NK-92 (cell line): ENCODE results near the gene CASKIN1.

Source experiments
- DNase-seq: peaks from one replicate; lab custom pipeline; 2025; ENCODE audit not compliant: unreplicated experiment; lab: John Stamatoyannopoulos, UW

The CASKIN1 gene

DNA sequence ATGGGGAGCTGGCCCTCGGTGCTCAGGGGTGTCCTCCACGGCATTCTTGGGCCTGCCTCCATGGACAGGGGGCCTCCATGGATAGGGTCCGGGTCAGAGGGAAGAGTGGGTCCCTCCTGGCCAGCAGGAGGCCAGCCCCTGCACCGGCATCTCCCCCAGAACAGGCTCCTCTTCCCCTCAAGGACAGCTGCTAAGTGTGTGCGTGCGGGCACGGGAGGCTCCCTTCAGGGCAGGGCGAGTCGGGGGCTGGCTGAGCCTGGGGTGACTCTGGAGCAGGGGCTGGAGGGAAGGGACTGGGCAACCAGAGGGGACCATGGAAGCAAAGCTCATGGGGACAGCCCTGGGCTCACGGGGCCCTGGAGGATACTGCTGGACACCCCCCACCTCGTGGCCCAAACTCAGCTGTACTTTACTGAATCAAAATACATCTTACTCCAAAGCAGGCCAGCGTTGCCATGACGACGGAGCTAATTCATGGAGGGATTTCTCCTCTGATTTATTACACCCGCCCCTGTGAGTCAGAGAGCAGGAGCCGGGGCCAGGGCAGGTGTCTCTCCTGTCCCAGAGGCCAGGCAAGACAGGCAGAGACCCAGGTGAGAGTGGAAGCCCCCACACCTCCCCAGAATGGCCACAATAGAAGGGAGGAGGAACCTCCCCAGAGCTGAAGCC, 2.1 kb downstream of the CASKIN1 start:
- DNase-seq, result no peak

DNA sequence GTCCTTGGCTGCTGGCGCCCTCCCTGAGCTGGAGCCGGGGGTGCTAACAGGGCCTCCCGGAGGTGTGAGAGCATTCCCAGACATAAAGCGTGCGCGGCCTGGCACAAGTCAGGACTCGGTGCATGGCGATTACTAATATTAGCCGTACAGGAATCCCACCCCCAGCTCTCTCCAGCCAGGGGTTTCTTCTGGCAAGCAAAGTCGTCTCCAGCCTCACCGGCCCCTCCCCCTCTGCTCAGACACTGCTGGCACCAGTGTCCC, 5.0 kb downstream of the CASKIN1 start:
- no peak for DNase-seq

GRCh38 chr16:2190659-2191445, 5.6 kb downstream of the CASKIN1 start:
- no peak for DNase-seq

DNA sequence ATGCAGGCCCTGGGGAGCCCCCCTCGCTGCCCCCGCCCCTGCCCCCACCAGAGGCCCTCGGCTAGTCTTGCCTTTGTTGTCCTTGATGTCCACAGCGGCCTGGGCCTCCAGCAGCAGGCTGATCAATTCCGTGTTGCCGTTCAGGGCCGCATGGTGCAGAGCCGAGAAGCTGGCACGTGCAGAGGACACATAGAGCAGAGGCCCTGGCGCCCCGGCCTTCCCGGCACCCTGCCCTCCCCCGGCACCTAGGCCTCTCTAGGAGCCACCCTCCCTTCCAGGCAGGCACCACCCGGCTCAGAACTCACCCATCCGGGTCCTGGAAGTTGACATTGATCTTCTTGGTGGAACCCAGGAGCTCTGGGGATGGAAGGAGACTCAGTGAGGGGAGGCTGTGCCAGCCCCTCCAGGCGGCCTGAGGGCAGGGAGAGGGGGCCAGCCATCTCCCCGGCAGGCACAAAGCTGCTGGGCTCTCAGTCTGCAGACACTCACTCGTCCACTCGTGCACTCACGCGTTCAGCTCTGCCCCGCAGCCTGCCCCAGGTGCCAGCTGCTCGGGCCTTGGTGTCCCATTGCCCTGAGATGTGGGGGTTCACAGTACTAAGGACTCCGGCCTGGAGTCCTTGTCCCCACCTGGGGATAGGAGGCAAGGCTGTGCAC, 6.3 kb downstream of the CASKIN1 start:
- DNase-seq, result no peak

DNA sequence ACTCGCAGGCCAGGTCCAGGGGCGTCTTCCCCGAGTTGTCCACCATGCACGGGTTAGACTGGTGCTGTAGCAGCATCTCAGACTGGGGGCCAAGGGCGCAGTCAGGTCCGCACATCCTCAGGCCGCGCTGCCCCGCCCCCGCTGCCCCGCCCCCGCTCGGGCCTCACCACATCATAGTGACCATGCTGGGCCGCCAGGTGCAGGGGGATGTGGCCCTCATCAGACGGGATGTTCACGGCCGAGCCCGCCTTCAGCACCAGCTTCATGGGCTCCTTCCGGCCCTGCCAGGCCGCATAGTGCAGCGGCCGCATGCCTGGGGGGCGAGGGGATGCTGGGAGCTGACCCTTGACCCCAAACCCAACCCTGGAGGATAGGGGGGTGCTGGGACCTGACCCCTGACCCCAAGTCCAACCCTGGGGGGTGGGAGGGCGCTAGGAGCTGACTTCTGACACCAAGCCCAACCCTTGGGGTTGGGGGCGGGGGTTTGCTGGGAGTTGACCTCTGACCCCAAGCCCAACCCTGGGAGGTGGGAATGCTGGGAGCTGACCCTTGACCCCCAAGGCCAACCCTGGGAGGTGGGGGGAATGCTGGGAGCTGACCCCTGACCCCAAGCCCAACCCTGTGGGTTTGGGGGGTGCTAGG, 7.0 kb downstream of the CASKIN1 start:
- no peak for DNase-seq

- DNase-seq, result no peak
Observed at GRCh38 chr16:2188395-2188794, 8.0 kb downstream of the CASKIN1 start.

- no peak for DNase-seq
Observed at GRCh38 chr16:2187212-2187611, 9.2 kb downstream of the CASKIN1 start.

DNA sequence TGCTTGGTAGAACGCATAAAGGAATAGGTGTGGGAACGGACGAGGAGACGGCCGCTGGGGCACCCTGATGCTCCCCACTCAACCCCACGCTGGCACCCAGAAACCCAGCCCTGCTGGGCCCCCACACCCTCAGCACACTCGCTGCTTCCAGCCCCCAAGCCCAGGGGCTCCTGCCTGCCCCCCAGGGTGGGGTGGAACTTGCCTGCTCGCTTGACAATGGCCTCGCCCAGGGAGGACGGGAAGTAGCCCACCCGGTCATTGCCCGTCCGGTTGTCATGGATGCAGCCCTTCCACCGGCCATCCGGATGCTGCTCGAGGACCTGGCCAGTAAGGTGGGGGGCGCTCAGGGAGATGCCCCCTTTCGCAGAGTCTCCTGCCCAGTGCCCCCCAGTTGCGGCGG, 9.9 kb downstream of the CASKIN1 start:
- DNase-seq, result no peak

- no peak for DNase-seq
Observed at GRCh38 chr16:2186064-2186463, 10.3 kb downstream of the CASKIN1 start.

GRCh38 chr16:2184962-2185361, 11.4 kb downstream of the CASKIN1 start:
- DNase-seq, result no peak

DNA sequence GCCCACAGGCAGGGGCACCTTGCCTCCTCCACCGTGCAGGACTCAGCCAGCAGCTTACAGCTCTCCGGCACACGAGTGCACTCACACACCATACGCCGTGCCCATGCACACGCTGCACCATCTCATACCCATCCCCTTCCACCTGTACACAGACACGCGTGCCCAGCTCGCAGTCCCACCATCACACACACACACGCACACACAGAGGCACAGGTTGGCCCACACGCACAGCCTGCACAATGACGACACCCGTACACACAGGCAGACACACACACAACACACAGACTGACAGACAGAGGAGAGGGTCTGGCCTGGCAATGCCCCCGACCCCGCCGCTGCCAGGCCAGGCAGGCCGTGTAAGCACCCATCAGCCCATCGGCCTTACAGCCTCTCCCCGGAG, 12.1 kb downstream of the CASKIN1 start:
- no peak for DNase-seq

- DNase-seq, result no peak
Observed at GRCh38 chr16:2183671-2184070, 12.7 kb downstream of the CASKIN1 start.

- no peak for DNase-seq
Observed at GRCh38 chr16:2181952-2182351, 14.5 kb downstream of the CASKIN1 start.

GRCh38 chr16:2180962-2181923, 15.2 kb downstream of the CASKIN1 start:
- no peak for DNase-seq

- DNase-seq, result no peak
Observed at GRCh38 chr16:2180461-2180860, 15.9 kb downstream of the CASKIN1 start.

GRCh38 chr16:2179576-2179975, 16.8 kb downstream of the CASKIN1 start:
- DNase-seq, result no peak

DNA sequence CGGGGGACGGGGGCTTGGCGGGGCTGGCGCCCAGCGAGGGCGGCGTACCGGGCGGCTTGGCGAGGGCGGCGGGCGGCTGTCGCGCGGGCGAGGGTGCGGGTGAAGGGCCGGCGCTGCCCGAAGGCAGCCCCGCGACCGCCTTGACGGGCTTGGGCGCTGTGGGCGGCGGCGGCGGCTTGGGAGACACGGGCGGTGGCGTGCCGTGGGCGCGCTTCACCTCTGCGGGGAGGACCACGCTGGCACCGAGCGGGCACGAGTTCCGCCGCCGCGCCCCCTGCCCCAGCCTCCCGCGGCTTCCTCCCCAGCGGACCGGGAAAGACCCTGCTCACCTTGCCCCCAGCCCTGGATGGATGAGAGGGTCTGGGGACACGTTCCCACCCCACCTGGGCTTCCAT, 17.3 kb downstream of the CASKIN1 start:
- no peak for DNase-seq

DNA sequence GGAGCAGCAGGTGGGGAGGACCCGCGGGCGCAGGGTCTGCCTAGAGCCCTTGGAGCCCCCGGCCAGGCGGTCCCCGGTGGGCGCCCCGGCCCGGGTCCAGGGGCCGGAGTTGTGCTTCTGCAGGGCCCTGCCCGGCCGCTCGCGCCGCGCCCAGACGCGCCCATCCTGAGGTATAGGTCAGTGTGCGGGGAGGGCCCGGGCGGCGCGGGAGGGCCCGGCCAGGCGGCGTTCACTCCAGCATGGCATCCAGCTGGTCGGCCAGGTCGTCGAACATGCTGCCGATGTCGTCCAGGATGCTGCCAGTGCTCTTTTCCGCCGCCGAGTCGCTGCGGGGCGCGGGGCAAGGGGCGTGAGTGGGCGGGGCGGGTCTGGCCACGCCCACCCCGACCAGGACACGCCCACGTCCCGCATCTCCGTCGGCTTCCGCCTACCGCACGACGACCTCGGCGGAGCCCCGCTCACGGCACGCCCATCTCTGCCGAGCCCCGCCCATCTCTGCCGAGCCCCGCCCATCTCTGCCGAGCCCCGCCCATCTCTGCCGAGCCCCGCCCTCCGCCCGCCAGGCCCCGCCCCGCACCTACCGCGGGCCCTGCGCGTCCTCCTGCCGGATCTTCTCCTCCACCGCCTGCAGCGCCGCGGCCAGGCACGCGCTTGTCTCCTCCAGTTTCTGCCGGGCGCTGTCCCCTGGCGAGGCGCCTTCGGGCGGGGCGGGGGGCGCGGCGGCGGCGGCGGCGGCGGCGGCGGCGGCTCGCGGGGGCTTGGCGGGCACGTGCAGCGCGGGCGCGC, 17.9 kb downstream of the CASKIN1 start:
- no peak for DNase-seq

- DNase-seq, result no peak
Observed at GRCh38 chr16:2177561-2177960, 18.8 kb downstream of the CASKIN1 start.

DNA sequence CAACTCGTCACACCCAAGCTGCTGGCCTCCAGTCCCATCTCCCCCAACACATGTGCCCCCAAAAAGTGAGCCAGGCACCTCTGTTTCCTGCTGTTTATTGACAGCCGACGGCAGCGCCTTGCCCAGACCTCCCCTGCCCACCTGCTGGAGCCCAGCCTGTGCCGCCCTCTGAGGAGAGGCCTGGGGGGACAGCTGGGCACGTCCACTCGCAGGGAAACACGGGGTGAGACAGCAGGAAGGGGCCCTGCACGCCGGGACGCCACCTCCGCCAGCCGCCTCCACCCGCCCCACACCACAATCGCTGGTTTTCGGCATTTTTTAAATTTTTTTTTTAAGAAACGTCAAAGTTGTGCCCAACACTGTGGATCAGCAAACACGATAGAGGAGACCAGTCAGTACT, 19.3 kb downstream of the CASKIN1 start:
- no peak for DNase-seq
